ENCODE measurements around the gene PLEKHA5. TPM values are rescaled to one million over a fixed set of nuclear protein-coding genes. Genes with fewer than 3 reads are reported as not detected.
A peak's percentile ranks its signal among the peaks of the same experiment; 100 is the strongest.

PLEKHA5 gene
- total RNA-seq, 2 experiments from 2014 or later, result 6.7 to 8.9 TPM

DNA sequence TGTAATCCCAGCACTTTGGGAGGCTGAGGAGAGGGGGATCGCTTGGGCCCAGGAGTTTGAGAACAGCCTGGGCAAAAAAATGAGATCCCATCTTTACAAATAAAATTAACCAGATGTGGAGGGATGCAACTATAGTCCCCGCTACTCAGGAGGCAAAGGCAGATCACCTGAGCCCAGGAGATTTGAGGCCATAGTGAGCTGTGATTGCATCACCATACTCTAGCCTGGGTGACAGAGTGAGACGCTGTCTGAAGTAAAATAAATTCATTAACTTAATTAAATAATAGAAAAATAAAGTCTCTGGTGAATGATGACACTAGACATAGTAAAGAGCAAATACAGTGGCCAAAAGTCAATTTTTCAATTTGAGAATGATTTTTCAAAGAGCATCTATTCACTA, 16.1 kb upstream of the PLEKHA5 start:
- ATAC-seq (no peak), DNase-seq (no peak)
- CTCF ChIA-PET, result no interaction called here
- peaks cover 2% of the 10 kb centered on the region for H3K27me3 Mint-ChIP-seq
- H3K36me3 Mint-ChIP-seq, result no peaks in the 10 kb centered on the region
- no peak overlapping the region for H3K27ac Mint-ChIP-seq
- no peaks in the 10 kb centered on the region for H3K4me1 Mint-ChIP-seq
- no peak overlapping the region for H3K4me3 Mint-ChIP-seq
- H3K9me3 Mint-ChIP-seq (ENCODE audit: low read depth), result no peaks in the 10 kb centered on the region

DNA sequence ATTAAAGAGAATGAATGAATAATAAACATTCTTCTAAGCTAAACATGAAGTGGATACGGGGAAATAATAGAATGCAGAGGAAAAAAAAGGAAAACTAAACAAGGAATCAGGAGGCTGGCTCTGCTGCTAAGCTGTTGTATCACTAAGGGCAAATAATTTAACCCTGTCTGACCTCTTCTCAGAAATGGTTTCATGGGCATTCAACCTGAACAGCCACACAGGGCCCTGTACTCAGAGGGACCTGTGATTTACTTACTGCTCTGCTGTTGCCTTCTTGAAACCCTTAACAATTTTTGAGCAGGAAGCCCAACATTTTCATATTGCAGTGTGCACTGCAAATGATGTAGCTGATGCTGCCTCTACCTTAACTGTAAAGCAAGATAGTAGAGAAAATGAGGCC, 14.2 kb upstream of the PLEKHA5 start:
- CTCF ChIA-PET, result no interaction called here
- ATAC-seq, result no peak
- H3K9me3 Mint-ChIP-seq (ENCODE audit: low read depth), result no peaks in the 10 kb centered on the region
- peaks cover 3% of the 10 kb centered on the region for H3K27me3 Mint-ChIP-seq
- no peak overlapping the region for H3K4me3 Mint-ChIP-seq
- no peak for DNase-seq
- H3K27ac Mint-ChIP-seq, result no peak overlapping the region
- H3K4me1 Mint-ChIP-seq, result no peaks in the 10 kb centered on the region
- H3K36me3 Mint-ChIP-seq, result no peaks in the 10 kb centered on the region

DNA sequence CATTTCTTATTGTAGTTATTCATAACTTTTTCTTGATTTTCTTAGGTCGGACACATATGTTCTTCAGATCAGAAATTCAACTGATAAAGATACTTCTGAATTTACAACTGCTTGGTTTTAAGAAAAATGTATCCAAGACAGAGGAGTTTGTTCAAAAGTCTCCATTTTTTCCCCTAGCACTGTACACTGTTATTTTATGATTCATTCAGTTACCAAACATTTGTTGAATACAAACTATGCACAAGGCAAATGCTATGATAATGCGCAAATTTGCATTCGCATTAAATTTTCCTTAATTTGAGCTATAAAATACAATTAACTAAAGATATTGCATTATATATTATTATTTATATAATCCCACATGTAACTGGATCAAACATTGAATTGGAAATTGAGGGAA, 10.1 kb upstream of the PLEKHA5 start:
- Mint-ChIP-seq H3K27me3 (peaks cover 2% of the 10 kb centered on the region), H3K36me3 (no peaks in the 10 kb centered on the region), H3K9me3 (ENCODE audit: low read depth) (no peaks in the 10 kb centered on the region), H3K4me1 (no peaks in the 10 kb centered on the region), H3K4me3 (no peak overlapping the region), H3K27ac (no peak overlapping the region)
- no peak for DNase-seq
- no peak for ATAC-seq
- CTCF ChIA-PET, result no interaction called here

DNA sequence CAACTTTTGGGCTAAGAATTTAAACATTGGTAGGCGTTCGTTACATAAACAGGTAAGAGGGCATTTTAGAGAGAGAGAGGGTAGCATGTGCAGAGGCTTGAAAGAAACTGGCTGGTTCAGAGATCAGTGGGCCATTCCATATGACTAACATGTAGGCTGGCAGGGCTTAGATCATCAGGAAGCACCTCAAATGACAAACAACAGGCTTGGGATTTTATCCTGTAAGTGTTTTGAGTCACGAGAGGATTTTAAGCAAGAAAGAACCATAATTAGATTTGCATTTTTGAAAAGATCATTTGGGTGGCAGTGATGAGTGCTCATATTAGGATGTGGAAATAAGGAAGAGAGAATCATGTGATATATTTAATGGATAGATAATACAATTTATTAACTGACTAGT, 8.7 kb upstream of the PLEKHA5 start:
- no peak overlapping the region for H3K27ac Mint-ChIP-seq
- CTCF ChIA-PET, result no interaction called here

DNA sequence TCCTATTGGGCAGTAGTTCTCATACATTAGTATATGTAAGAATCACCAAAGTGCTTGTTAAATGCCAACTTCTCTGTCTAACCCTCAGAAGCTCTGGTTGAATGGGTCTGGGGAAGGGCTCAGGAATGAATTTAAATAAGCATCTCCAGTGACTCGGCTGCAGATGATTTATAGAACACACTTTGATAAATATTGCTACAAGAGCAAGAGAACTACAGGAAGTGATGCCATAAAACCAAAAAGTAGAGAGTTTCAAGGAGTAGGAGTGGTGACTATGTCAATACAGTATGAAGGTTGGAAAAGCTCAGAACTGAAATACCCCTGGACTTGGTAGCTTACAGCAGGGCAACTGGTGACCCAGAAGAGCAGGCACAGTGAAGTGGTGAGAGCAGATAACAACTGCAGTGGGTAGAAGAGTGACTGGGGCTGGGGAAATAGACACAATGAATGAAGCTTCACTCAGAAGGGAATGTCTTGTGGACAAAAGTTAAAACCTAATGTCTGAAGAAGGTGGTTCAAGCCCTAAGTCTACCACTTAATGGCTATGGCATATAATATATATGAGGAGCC, 8.0 kb upstream of the PLEKHA5 start:
- CTCF ChIA-PET, result no interaction called here

More for the DNA sequence above, 8.7 kb upstream of the PLEKHA5 start:
- H3K9me3 Mint-ChIP-seq (ENCODE audit: low read depth), result peaks cover 2% of the 10 kb centered on the region
- no peak for ATAC-seq
- H3K36me3 Mint-ChIP-seq, result peaks cover 2% of the 10 kb centered on the region
- no peak overlapping the region for H3K4me3 Mint-ChIP-seq
- H3K27me3 Mint-ChIP-seq, result peaks cover 2% of the 10 kb centered on the region
- peaks cover 7% of the 10 kb centered on the region for H3K4me1 Mint-ChIP-seq
- DNase-seq, result no peak

DNA sequence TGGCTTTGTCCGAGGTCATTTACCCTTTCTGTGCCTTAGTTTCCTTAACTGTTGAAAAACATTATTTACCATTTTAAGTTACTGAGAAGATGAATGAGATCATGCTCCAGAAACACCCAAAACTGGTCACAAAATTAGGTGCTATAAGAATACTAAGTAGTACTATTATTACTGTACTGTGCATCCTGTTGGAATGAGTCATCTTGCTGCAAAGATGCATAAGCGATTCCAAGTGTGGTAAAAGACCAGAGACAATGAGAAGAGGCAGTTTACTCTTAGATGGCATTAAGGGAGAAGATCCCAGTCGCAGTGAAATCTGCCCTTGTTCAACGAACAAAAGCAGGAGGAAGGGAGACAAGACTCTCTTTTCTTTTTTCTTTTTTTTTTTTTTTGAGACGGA, 4.2 kb upstream of the PLEKHA5 start:
- DNase-seq (no peak), ATAC-seq (peak; percentile 43)
- CTCF ChIA-PET, result no interaction called here
- peaks cover 15% of the 10 kb centered on the region for H3K27me3 Mint-ChIP-seq
- H3K9me3 Mint-ChIP-seq (ENCODE audit: low read depth), result peaks cover 9% of the 10 kb centered on the region
- peak overlapping the region; percentile 7 for H3K4me3 Mint-ChIP-seq
- H3K4me1 Mint-ChIP-seq, result peaks cover 11% of the 10 kb centered on the region
- H3K27ac Mint-ChIP-seq, result peak overlapping the region; percentile 62
- H3K36me3 Mint-ChIP-seq, result peaks cover 6% of the 10 kb centered on the region

More for the DNA sequence above, 8.0 kb upstream of the PLEKHA5 start:
- Mint-ChIP-seq H3K27me3 (peaks cover 2% of the 10 kb centered on the region), H3K9me3 (ENCODE audit: low read depth) (peaks cover 2% of the 10 kb centered on the region), H3K4me3 (no peak overlapping the region), H3K27ac (no peak overlapping the region), H3K36me3 (peaks cover 2% of the 10 kb centered on the region), H3K4me1 (peaks cover 8% of the 10 kb centered on the region)
- DNase-seq, result no peak
- ATAC-seq, result no peak

DNA sequence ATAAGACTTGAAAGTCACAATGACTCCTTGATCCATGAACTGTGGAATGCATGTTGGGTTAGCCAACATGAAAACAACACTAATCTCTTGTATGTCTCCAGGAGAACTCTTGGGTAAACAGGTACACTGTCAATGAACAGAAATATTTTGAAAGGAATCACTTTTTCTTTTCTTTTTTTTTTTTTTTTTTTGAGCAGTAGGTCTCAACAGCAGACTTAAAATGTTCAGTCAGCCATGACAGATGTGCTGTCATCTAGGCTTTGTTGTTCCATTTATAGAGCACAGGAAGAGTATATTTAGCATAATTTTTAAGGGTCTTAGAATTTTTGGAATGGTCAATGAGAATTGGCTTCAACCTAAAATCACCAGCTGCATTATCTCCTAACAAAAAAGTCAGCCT, 2.3 kb upstream of the PLEKHA5 start:
- H3K9me3 Mint-ChIP-seq (ENCODE audit: low read depth), result peaks cover 9% of the 10 kb centered on the region
- DNase-seq, result no peak
- H3K4me1 Mint-ChIP-seq, result peaks cover 26% of the 10 kb centered on the region
- peaks cover 6% of the 10 kb centered on the region for H3K36me3 Mint-ChIP-seq
- no peak for ATAC-seq
- no peak overlapping the region for H3K4me3 Mint-ChIP-seq
- H3K27me3 Mint-ChIP-seq, result peaks cover 31% of the 10 kb centered on the region
- no peak overlapping the region for H3K27ac Mint-ChIP-seq
- CTCF ChIA-PET, result no interaction called here

DNA sequence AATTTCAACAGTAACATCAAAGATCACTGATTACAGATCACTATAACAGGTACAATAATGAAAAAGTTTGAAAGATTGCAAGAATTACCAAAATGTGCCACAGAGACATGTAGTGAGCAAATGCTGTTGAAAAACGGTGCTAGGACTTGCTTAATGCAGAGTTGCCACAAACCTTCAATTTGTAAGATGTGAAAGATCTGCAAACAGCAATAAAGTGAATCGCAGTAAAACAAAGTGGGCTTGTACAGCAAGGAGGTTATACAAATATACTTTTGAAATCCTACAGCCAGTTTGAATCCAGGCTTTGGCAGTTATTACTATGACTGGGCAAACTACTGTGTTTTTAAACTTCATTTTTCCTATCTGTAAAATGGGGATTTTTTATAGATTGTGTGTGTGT, 1.0 kb upstream of the PLEKHA5 start:
- CTCF ChIA-PET, result no interaction called here
- H3K4me3 Mint-ChIP-seq, result peak overlapping the region; percentile 2
- ATAC-seq (no peak), DNase-seq (no peak)
- H3K9me3 Mint-ChIP-seq (ENCODE audit: low read depth), result peaks cover 9% of the 10 kb centered on the region
- no peak overlapping the region for H3K27ac Mint-ChIP-seq
- peaks cover 26% of the 10 kb centered on the region for H3K4me1 Mint-ChIP-seq
- peaks cover 31% of the 10 kb centered on the region for H3K27me3 Mint-ChIP-seq
- peaks cover 6% of the 10 kb centered on the region for H3K36me3 Mint-ChIP-seq

DNA sequence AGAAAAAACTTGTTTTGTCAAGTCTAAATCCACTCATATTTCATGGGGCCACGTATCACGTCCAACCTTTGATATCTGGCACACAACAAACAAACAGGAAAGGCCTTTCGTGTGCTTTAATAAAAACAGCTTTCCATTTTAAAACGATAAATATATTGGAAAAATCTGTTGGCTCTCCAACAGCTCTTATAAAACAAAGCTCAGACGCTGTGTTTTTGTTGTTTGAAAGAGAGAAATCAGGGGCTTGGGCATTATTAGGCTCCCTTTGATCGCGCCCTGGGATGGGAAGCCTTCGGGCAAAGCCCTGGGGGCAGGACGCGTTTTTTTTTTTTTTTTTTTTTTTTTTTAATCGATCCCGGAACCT, 429 bp upstream of the PLEKHA5 start:
- Mint-ChIP-seq H3K27ac (peak overlapping the region; percentile 69), H3K27me3 (peaks cover 35% of the 10 kb centered on the region), H3K4me1 (peaks cover 26% of the 10 kb centered on the region), H3K9me3 (ENCODE audit: low read depth) (peaks cover 9% of the 10 kb centered on the region), H3K4me3 (peak overlapping the region; percentile 64), H3K36me3 (peaks cover 6% of the 10 kb centered on the region)
- no peak for DNase-seq
- no peak for ATAC-seq
- CTCF ChIA-PET, result no interaction called here

DNA sequence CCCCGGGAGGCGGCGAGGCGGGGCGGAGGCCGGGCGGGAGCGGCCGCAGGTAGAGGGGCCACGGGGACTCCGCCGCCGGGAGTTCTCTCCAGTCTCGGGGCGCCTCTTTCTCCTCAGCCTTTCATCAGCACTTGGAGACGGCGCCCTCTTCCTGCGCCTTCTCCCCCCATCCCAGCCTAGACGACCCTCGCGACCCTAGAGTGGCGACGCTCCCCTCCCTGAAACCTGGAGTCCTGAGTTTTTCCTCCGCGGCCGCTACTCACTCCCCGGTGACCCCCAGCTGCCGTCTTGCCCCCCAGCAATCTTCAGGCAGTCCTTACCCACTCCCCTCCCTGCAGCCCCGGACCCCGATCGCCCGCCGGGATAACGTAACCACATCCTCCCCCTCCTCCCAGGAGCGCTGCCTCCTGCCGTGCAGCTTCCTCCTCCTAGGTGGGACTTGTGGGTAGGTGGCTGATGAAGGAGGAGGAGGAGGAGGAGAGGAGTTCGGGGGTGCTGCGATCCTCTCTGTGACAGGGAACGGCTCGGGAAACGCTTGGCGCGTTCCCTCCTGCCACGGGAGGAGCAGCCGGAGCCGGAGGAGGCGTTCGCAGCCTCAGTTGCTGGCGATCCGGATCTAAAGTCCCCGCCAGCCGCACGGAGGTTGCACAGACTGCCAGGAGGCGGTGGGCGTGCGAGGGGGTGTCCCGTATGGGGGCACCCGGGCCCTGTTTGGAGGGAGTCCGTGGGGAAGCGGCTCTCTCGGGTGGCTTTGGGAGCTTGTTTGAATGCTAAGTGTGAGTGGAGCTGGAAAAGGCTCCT, 891 bp downstream of the PLEKHA5 start:
- Mint-ChIP-seq H3K36me3 (peaks cover 5% of the 10 kb centered on the region), H3K9me3 (ENCODE audit: low read depth) (peaks cover 8% of the 10 kb centered on the region), H3K27me3 (peaks cover 35% of the 10 kb centered on the region), H3K4me3 (peak overlapping the region; percentile 84), H3K4me1 (peaks cover 20% of the 10 kb centered on the region), H3K27ac (peak overlapping the region; percentile 57)
- DNase-seq (no peak), ATAC-seq (peak; percentile 29)
- CTCF ChIA-PET, result interaction anchor here (1.9 kb wide), 1 partner anchor 56 kb away, joined by 4 read pairs; no protein-coding TSS in a partner anchor

DNA sequence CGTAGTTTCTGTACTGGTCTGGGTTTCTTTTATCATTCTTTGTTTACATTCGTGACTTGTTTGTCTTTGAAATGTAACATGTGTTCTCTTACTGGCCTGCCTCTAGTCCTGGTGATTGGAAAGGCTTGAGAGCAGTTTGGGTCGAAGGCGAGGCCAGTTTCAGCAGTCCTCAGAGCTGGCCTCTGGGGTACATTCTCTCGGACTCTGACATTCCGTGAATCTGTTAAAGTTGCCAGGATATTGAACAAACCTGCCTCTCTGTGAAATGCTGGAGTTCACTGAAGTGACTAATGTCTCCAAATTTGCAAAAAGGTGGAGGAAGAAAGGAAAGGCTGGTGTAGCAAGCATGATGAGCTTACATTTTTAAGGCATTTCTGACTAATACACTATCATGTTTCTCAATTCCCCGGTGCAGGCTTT, 1.5 kb downstream of the PLEKHA5 start:
- no peak for ATAC-seq

DNA sequence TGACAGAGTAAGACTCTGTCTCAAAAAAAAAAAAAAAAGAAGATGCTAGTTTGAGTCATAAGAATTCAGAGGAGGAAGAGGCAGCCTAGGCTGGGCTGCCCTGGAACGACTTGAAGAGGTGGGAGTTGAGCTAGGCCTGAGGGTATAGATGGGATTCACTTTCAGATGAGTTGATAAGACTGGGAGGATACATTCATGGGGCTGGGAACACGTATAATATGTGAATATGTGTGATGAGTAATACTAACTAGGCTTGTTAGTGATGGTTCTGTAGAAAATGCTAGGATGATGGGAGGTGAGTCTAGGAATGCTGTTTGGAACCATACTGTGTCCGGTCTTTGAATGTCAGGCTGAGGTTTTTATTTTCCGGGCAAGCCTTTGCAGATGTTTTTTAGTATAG, 9.0 kb downstream of the PLEKHA5 start:
- CTCF ChIA-PET, result no interaction called here
- Mint-ChIP-seq H3K27ac (no peak overlapping the region), H3K4me3 (no peak overlapping the region), H3K36me3 (no peaks in the 10 kb centered on the region), H3K4me1 (no peaks in the 10 kb centered on the region), H3K9me3 (ENCODE audit: low read depth) (no peaks in the 10 kb centered on the region), H3K27me3 (peaks cover 3% of the 10 kb centered on the region)
- no peak for DNase-seq
- ATAC-seq, result no peak

More for the DNA sequence above, 1.5 kb downstream of the PLEKHA5 start:
- DNase-seq, result no peak
- Mint-ChIP-seq H3K9me3 (ENCODE audit: low read depth) (peaks cover 8% of the 10 kb centered on the region), H3K36me3 (peaks cover 4% of the 10 kb centered on the region), H3K27ac (peak overlapping the region; percentile 57), H3K4me1 (peaks cover 19% of the 10 kb centered on the region), H3K27me3 (peaks cover 35% of the 10 kb centered on the region), H3K4me3 (peak overlapping the region; percentile 84)
- CTCF ChIA-PET, result interaction anchor here (1.9 kb wide), 1 partner anchor 55 kb away, joined by 4 read pairs; no protein-coding TSS in a partner anchor

DNA sequence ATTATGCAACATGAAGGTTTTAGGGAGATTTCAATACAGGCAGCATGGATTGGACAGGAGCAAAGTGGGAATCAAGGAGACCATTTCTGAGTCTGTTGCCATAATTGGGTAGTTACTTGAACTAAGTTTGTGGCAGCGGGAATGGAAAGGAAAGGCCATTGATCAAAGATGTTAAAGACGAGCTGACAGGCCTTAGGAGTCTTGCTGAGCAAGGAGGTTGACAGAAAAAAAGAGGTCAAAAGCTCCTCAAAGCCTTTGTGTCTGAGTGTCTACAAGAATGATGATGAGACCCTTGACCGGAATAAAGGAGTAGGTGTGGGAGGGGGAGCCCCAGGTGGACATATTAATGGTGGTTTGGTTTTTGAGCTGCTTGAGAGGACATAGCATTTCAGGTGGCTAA, 9.4 kb downstream of the PLEKHA5 start:
- CTCF ChIA-PET, result interaction anchor here (0.6 kb wide), 1 partner anchor 13 kb away, joined by 3 read pairs; no protein-coding TSS in a partner anchor

DNA sequence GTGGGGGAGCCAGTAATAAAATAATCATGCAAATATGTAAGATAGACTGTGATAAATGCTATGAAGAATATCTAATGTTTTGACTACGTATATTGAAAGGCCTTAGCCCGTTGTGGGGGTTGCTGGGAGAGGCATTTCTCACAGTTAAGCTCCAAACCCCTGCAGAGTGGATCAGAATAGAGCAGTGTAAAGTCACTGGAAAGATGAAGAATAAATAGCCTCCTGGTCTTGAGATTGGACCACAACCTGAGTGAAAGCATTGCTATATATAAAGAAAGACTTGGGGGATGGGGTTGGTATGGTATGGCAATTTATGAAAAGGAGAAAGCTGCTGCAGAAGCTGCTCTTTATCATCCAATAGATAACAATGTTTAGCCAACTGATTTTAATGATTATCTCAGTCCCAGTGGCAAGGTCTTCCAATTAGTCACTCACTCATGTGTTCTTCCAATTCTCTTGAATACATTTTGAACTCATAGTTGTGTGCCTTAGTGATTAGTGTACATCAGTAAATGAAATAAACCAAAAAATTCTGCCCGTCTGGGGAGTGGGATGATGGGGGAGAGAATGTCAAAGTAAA, 10.2 kb downstream of the PLEKHA5 start:
- DNase-seq (no peak), ATAC-seq (no peak)
- H3K4me3 Mint-ChIP-seq, result no peak overlapping the region
- no peaks in the 10 kb centered on the region for H3K27me3 Mint-ChIP-seq
- H3K36me3 Mint-ChIP-seq, result no peaks in the 10 kb centered on the region
- H3K4me1 Mint-ChIP-seq, result no peaks in the 10 kb centered on the region
- H3K9me3 Mint-ChIP-seq (ENCODE audit: low read depth), result no peaks in the 10 kb centered on the region
- no peak overlapping the region for H3K27ac Mint-ChIP-seq
- CTCF ChIA-PET, result interaction anchor here (0.6 kb wide), 1 partner anchor 12 kb away, joined by 3 read pairs; no protein-coding TSS in a partner anchor

More for the DNA sequence above, 9.4 kb downstream of the PLEKHA5 start:
- DNase-seq (no peak), ATAC-seq (no peak)
- H3K4me3 Mint-ChIP-seq, result no peak overlapping the region
- H3K9me3 Mint-ChIP-seq (ENCODE audit: low read depth), result no peaks in the 10 kb centered on the region
- H3K4me1 Mint-ChIP-seq, result no peaks in the 10 kb centered on the region
- H3K27me3 Mint-ChIP-seq, result peaks cover under 1% of the 10 kb centered on the region
- no peak overlapping the region for H3K27ac Mint-ChIP-seq
- no peaks in the 10 kb centered on the region for H3K36me3 Mint-ChIP-seq
